Dedifferentiated amniotic fluid mesenchymal stem cell (primary cell): ENCODE measurements around the gene TSPAN14.
"Not testable (repeated sequence)": the region's sequence is repeated elsewhere in the genome, so short reads cannot be mapped to it uniquely, and the experiment has no call there.

Experiments
- DNase-seq: peaks from one replicate; pipeline ENCODE4 v3.0.0-alpha.2; 2016; ENCODE audit errors: extremely low spot score

Gene TSPAN14

DNA sequence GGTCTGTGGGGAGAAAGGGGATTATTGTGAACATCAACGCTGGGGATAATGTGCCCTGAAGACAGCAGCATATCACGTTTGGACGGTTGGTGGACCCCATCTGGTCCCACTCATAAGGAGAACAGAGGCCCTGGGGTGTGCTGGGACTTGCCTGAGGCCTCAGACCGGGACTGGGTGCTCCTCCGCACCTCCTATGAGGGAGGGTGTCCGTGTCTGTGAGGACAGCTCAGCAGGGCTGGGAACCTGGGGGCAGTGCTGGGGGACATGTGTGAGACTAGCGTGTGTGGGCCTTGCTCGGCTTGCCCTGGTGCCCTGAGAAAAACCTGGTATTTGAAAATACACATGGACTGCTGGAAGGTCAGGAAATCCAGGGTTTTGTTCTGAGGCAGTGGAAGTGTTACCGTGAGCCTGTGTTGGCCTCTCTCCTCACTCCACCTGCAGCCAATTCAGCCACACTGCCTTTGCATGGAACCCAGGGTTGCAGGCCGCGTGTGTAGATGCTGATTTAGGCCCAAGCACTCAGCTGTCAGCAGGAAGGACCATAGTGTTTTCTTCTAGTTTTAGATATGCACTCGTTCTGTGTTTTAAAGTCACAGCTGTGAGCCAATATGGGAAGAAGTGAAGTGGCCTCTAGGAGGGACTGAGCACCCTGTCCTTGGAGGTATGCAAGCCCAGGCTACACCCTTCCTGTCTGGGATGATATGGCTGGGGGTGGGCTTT lies 70.2 kb downstream of the TSPAN14 start:
- DNase-seq = no peak

DNA sequence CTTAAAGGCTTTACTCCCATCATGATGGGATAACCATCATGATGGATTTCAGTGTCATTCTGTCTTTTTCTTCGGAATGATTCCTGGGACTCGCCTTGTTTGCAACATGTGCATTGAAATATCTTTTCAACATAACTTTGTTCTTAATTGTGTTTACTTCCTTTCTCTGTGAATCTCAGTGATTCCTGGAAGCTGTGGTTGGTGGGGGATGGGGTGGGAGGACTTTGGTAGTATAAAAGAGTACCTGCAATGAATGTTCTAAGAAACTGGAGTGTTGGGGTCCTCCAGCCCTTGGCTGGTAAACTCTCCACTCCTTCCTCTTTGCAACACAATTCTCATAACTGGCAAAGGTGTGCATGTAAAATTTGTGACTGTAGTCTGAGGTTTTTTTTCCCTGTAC lies 72.1 kb downstream of the TSPAN14 start:
- DNase-seq = no peak

DNA sequence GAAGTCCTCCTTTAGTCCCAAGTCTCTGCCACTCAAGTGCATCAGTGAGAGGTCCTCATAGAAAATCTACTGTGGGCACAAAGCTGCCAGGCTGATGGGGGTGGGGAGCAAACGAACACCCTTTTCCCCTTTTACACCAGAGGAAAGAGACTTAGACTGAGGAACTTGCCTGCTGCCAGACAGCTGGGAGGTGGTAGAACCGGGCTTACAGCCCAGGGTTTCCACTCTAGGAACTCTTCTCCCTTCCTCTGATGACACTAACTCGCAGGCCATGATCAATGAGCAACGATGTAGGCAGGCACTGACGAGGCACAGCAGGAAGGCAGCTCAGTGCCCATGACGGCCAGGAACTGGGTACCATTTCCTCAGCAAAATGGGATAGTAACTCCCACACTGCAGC lies 72.6 kb downstream of the TSPAN14 start:
- DNase-seq = no peak

DNA sequence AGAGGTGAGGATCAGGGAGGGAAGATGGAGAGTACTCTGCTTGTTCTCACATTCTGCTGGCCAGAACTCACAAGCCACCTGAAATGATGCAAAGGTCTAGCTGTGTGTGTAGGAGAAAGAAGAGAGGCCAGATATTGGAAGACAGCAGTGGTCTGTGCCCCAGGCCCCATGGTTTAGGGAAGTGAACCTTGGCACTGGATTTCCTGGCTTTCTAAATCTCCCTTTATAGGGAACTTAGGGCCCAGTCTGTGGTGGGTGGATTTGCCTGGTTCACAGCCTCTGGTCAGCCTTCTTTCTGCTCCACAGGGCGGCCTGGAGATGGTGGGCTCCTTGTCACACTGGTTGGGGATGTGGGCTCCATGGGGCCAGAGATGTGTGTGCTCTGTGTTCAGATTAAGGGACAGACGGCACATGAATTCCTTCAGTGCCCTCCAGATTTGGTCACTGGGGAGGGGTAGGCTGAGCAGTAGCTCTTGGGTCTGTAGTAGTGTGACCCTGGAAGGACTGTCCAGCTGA lies 74.1 kb downstream of the TSPAN14 start:
- no peak for DNase-seq

DNA sequence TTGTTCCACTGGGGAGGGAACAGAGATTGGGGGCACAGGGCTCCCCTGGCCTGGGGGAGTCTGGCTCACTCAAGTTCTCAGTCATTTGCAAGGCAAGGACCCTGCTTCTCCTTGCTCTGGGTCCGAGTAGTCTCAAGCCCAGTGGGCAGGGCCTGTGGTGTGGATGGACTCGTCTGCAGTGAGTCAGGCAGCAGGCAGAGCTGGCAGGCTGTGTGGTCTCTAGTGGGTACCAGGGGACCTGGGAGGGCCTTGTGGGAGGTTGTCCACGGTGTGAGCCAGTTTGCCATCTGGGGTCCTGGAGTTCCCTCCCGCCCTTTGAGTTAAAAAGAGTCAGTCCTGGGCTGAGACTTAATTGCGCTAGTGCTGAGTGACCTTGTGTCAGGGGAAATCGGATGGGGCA lies 74.8 kb downstream of the TSPAN14 start:
- DNase-seq = no peak

DNA sequence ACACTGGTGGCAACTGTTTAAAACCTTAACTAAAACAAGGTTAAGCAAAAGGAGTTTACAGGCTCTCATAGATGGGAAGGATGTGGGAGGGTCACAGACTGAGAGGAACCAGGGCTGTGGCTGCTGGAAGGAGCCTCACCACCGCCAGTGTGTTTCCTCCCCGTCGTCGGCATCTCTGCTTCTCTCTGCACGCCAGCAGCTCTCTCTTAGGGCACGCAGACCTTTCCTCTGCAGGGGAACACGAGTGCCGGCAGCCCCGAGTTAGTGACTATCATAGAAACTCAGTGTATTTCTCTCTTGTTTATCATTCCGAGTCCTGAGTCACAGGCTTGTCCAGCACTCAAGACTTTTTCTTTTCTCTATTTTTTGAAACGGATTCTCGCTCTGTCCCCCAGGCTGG lies 75.5 kb downstream of the TSPAN14 start:
- no peak for DNase-seq

DNA sequence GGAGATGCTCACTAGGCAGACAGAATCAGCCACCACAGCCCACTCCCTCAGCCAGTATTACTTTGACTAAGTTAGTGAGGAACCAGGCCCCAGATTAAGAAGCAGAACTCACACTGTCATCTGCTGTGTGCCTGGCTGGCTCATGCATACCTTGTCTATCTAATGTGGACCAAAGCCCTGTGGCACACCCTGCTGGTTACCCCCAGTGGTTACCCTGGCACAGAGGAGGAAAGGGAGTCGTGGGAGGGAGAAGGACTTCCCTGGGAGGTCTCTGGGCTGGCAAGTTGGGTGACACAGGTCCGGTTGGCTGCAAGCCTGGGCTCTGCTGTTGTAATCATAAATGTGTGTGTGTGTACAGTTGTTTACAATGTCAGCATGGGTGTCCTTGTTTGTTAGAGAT lies 76.1 kb downstream of the TSPAN14 start:
- DNase-seq = no peak

DNA sequence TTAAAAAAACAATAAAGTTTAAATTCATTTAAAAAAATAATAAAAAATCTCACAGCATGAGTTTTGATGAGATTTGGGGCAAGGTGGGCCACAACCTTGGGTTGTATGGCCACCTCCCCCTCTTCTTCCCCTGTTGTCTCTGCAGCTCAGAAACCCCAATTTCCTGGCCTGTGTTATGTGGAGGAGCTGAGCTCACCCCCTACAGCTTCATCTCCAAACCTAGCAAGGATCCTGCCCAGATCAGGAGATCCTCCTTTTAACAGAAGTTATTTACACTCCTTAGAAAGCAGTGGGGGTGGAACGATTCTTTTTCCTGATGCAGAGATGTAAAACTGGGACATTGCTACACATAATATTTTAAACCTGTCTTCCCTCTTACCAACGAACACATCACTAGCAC lies 76.7 kb downstream of the TSPAN14 start:
- no peak for DNase-seq

DNA sequence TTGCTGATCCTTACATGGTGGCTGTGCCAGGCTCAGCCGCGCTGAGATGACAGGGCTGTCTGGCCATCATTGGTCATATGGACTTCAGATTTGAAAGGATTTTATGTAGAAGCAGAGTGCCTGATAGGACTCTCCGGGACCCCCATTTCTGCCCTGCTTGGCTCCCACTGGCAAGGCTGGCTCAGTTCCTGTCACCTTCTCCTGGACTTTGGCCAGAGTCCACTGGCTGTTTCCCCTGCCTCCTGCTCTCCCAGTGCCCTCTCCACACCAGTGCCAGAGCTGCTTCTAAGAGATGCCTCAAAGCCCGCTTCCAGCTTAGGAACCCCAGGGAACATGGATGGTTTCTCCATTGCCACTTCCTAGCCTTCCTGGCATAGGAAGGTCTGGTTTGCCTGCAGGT lies 78.5 kb downstream of the TSPAN14 start:
- DNase-seq = no peak

DNA sequence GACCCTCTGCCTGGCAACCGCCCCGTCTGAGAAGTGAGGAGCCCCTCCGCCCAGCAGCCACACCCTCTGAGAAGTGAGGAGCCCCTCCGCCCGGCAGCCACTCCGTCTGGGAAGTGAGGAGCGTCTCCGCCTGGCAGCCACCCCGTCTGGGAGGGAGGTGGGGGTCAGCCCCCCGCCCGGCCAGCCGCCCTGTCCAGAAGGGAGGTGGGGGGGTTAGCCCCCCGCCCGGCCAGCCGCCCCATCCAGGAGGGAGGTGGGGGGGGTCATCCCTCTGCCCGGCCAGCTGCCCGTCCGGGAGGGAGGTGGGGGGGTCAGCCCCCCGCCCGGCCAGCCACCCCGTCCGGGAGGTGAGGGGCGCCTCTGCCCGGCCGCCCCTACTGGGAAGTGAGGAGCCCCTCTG lies 79.9 kb downstream of the TSPAN14 start:
- not testable (repeated sequence) for DNase-seq

DNA sequence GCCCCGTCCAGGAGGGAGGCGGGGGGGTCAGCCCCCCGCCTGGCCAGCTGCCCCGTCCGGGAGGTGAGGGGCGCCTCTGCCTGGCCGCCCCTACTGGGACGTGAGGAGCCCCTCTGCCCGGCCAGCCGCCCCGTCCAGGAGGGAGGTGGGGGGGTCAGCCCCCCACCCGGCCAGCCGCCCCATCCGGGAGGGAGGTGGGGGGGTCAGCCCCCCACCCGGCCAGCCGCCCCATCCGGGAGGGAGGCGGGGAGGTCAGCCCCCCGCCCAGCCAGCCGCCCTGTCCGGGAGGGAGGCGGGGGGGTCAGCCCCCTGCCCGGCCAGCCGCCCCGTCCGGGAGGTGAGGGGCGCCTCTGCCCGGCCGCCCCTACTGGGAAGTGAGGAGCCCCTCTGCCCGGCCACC lies 80.5 kb downstream of the TSPAN14 start:
- not testable (repeated sequence) for DNase-seq

DNA sequence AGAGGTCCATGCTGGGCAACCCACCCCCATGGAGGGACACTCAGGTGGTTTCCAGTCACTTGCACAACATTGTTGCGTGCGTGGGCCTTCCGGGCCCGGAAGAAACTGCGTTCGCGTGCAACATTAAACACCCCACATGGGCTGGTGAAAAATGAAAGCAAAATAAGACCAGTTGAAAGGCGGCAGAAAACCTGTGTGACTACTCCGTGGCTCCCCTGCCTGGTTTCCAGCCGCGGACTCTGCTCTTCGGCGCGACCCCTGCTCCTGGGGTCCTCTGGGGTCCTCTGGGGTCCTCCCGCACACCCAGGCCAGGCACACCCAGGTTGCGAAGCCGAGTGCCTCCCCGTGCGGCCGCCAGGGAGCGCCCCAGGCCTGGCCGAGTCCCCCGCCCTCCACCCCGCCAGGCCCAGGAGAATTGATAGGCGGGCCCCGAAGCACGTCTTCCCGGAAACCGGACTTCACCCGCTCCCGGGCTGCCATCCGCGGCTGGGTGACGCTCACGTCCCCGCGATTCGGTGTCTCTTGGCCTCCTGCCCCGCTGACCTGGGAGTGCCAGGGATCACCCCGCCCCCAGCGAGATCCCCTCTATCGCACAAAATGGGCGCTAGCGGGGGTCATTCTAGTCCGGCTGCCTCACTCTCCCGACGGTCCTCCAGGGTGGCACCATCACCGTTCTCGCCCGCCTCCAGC lies 81.7 kb downstream of the TSPAN14 start:
- DNase-seq = no peak

DNA sequence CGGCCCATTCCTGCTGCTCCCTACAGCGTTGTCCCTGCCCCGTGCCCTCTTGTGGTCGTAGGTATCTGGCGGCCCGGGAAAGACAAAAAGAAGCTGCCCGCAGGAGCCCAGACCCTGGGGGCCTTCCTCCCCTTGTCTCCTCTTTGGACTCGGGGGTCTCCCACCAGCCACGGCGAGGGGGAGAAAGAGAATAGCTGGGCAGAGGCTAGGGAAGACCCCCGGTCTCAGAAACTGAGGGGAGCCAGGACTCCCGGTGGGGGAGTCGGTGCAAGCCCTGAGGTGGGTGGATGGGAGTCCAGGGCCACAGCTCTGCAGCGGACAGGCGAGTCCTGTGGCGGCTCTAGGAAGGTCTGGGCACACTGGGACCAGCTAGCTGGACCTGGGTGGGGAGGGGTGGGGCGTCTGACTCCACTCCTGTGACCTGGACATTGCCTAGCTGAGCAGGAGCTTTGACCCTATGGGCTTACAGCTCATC lies 82.3 kb downstream of the TSPAN14 start:
- DNase-seq = no peak

DNA sequence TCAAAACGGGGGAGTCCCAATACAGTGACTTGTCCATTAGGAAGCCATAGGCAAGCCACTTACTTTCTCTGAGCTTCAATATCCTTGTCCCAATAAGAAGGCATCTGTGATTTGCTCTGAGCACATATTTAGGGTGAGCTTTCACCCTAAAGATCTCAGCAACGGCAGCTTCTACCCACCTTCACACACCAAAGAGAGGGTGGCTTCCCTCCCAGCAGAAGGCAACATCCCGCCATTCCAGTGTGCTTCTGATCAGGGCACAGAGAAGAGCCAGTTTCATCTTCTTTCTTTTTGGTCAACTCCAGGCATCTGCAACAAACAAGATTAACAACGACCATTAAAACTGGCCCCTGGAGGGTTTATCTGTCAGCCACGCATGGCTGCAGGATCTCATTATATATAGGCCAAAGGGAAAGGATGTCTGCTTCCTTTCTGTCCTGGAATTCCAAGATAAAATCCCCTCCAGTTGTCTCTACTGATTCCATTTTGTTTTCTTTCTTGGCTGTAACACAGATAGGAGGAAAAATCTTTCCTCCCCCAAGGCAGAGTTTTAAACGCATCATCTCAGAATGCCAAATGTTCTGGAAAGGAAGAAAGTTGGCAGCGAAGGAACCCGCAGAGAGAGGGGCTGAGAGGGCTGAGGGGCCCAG lies 83.1 kb downstream of the TSPAN14 start:
- DNase-seq = no peak

DNA sequence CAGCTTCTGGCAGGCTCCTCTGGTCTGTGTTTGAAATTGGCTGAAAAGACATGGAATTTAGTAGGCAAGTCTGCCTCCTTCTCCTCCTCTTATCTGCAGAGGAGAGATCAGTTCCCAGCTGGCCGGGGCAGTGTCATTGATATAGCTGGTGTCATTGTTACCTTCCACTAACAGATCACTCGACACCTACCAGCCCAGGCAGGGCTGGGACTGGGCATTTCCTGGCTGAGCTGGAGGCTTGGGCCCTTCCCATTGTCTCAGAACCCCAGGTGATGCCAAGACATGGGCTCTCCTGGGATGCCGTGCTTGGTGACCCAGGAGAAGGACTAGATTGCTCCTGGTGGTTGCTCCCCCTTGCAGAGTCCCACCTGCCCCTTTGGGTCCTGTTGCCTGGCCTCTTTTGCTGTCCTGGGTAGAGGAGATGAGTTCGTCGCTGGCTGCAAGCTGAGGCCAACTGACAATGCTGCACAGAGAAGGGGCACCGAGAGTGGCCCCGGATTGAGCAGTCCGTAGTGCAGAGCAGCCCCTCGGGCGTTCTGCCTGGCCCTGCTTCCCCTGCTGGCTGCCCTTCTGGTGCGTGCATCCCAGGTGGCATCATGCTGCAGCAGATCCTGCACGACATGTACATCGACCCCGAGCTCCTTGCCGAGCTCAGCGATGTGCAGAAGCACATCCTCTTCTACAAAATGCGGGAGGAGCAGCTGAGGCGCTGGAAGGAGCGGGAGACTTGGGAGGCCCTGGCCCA lies 83.8 kb downstream of the TSPAN14 start, which contains the start of gene SH2D4B:
Gene SH2D4B (plus strand): TSS at position 167 of the 745 bp plus-strand sequence. CDS start 430 bp downstream, at position 597.
- no peak for DNase-seq

DNA sequence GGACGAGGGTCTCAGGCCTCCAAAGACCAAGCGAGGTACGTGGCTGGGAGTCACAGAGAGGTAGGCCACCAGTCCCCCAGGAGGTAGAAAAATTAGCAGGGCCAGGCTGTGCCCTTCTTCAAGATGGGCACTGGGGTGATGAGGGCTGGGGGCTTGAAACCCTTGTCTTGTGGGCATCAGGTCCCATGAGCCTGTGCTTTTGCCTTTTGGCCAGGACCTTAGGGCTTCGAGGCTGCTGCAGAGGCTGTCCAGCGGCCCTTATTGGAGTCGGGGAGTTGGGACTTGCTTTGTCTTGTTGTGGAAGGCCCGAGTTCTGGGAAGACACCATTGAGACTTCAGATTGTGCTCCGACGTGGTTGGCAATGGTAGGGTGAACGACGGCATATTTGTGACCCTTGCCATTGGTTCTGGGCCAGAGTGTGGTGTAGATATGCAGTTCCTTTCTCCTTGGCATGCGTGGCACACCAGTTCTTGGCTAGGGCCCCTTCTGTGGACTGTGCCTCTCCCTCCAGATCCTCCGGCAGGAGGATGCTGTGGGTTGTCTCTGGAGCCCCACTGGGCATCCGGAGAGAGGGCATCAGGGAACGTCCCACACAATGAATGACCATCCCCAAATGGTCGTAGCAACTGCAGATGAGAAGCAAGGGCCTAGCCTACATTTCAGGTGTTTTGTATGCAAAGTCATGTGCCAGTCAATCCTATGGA lies 84.5 kb downstream of the TSPAN14 start:
- DNase-seq = no peak

DNA sequence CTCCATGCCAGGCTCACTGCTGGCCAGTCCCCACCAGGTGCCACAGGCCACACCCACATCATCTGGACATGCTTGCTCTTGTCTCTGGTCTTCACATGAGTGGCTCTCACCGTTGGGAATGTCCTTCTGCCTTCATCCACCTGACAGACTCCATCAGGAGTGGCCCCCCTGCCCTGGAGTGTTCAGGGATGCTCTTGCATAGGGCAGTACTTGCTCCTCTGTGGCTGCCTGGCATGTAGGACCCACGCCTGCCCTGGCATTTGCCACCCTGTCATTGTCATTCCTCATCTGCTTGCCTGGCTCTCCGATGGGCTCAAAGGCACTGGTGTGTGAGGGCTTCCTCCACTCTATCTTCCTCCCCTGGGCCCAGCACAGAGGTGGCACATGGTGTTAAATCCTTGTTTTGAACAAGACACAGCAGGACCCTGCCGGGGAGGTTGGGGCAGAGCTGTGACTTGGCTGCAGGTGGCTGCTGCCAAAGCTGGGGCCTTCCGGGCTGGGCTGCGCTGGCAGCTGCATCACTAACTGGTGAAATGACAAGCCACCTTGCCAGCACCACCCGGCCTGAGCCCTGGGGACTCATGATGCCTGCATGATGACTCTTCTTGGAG lies 85.4 kb downstream of the TSPAN14 start:
- no peak for DNase-seq

DNA sequence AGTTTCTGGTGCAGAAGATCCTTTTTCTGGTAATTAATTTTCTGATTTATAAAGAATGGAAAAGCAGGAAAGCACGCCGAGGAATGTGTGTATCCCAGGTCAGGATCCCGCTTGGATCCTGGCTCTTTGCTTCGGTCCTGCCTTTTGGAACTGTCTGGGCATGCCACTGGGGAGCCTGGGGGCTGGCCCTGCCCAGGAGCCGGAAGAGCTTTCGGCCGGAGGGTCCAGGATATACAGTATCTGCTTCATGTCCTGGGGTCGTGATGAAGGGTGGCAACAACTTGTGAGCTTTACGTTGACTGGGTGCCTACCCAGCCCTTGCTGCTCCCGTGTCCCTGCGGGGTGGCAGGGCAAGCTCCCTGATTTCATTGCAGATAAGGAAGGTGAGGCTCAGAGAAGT lies 86.0 kb downstream of the TSPAN14 start:
- no peak for DNase-seq

DNA sequence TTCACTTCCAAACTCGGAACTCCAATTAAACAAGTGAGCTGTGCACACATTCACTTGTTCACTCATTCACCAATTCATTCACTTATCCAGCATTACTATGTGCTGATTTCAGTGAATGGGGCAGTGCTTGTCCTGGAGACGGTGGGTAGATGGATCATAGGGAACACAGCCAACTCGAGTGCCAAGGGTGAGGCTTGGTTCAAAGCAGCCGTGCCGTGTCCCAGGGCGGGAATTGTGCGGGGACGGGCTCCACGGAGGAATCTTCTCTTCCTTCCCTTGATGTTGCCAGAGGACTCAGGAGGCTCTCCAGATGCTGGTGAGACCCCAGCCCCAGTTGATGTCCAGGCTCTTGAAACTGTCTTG lies 86.5 kb downstream of the TSPAN14 start:
- DNase-seq = no peak

DNA sequence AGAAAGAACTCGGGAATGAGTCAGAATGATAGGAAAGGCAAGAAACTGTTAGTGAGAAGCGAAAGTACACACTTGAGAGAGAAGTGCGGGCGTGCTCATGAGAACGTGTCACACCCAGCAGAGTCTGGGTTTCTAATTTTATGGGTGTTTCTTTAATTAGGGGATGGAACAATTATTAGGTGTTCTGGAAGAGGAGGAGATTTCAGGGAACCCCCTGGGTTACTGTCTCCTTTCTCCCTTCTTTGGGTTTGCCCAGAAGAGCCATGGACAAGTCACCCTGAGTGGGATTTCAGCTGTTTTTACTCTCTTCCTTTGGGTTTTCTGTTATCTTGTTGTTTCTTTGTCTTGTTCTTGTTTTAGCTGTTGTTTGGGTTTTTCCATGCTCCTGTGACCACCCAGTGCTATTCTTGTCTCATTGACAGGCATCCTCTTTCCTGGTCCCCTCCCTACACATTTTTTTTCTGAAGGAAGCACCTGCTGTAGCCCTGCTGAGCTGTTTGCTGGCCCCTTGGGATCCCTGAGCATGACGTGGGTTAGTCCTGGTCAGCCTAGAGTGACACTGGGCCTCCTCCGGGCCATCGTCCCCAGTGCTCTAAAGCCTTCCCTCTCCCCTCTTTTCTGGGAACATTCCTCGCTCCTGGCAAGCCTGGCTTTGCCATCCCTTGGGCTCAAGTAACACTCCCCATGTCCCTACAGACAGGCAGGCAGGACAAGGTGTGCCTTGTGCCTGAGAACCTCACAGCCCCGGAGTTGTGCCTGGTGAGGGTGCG lies 87.1 kb downstream of the TSPAN14 start:
- DNase-seq = no peak
